Measurements from ENCODE around the gene SERGEF. TPM values are rescaled to one million over a fixed set of nuclear protein-coding genes. Genes with fewer than 3 reads are reported as not detected.

Gene SERGEF
- total RNA-seq, 2 donors from 2014 or later = 20.8 to 28.7 TPM

- DNase-seq (no peak), ATAC-seq (no peak)
- no peaks in the 10 kb centered on the region for H3K4me1 ChIP-seq
- H3K36me3 ChIP-seq (replicated peaks in 1 of 2; ENCODE audit: insufficient read depth in 1 of 2, low read depth in 2 of 2) = no peaks in the 10 kb centered on the region
- 75 to 84% methylated on average over 13 of the region's 13 CpGs for WGBS, 2 donors
- H3K27ac ChIP-seq = no peak overlapping the region
- no peak overlapping the region for H3K4me3 ChIP-seq
- no peaks in the 10 kb centered on the region for H3K9me3 ChIP-seq
- intact Hi-C loops (cut with DNase I) = no loop called here
- no peak for TF ChIP-seq POLR2A (IDR thresholded peaks at IDR 0.05)
- no peak for TF ChIP-seq CTCF (IDR thresholded peaks at IDR 0.05)
- peaks cover 0 to 13% of the 10 kb centered on the region in 2 donors for H3K27me3 ChIP-seq
These were observed 269.6 kb downstream of the SERGEF start for GRCh38 chr11:17743026-17743807.

- H3K9me3 ChIP-seq = no peaks in the 10 kb centered on the region
- WGBS, 2 donors = 76 to 77% methylated on average over 5 of the region's 5 CpGs
- no peaks in the 10 kb centered on the region for H3K36me3 ChIP-seq (replicated peaks in 1 of 2; ENCODE audit: insufficient read depth in 1 of 2, low read depth in 2 of 2)
- ATAC-seq = no peak
- TF ChIP-seq POLR2A (IDR thresholded peaks at IDR 0.05) (no peak), CTCF (IDR thresholded peaks at IDR 0.05) (no peak)
- peaks cover 0 to 22% of the 10 kb centered on the region in 2 donors for H3K27me3 ChIP-seq
- H3K4me1 ChIP-seq = no peaks in the 10 kb centered on the region
- peak in 1 of 4 donors; percentile 1 for DNase-seq
- H3K27ac ChIP-seq = no peak overlapping the region
- H3K4me3 ChIP-seq = no peak overlapping the region
- intact Hi-C loops (cut with DNase I) = no loop called here
These were observed 270.8 kb downstream of the SERGEF start for GRCh38 chr11:17742019-17742418.

GRCh38 chr11:17741487-17741886, 271.4 kb downstream of the SERGEF start:
- TF ChIP-seq CTCF (IDR thresholded peaks at IDR 0.05) = no peak
- TF ChIP-seq POLR2A (IDR thresholded peaks at IDR 0.05) = no peak
- H3K4me3 ChIP-seq = no peak overlapping the region
- H3K9me3 ChIP-seq = no peaks in the 10 kb centered on the region
- H3K36me3 ChIP-seq (replicated peaks in 1 of 2; ENCODE audit: insufficient read depth in 1 of 2, low read depth in 2 of 2) = no peaks in the 10 kb centered on the region
- H3K27me3 ChIP-seq = peaks cover 0 to 26% of the 10 kb centered on the region in 2 donors
- intact Hi-C loops (cut with DNase I) = no loop called here
- 86 to 93% methylated on average over 7 to 10 of the region's 10 CpGs for WGBS, 2 donors
- no peaks in the 10 kb centered on the region for H3K4me1 ChIP-seq
- no peak for ATAC-seq
- no peak for DNase-seq
- no peak overlapping the region for H3K27ac ChIP-seq

GRCh38 chr11:17740649-17741235, 272.1 kb downstream of the SERGEF start:
- peaks cover 6% of the 10 kb centered on the region for H3K4me1 ChIP-seq
- H3K9me3 ChIP-seq = no peaks in the 10 kb centered on the region
- H3K36me3 ChIP-seq (replicated peaks in 1 of 2; ENCODE audit: insufficient read depth in 1 of 2, low read depth in 2 of 2) = no peaks in the 10 kb centered on the region
- TF ChIP-seq POLR2A (IDR thresholded peaks at IDR 0.05) = no peak
- TF ChIP-seq CTCF (IDR thresholded peaks at IDR 0.05) = no peak
- intact Hi-C loops (cut with DNase I) = no loop called here
- ATAC-seq (no peak), DNase-seq (no peak)
- no peak overlapping the region for H3K4me3 ChIP-seq
- H3K27me3 ChIP-seq = peaks cover 0 to 31% of the 10 kb centered on the region in 2 donors
- 59 to 67% methylated on average over 6 to 7 of the region's 7 CpGs for WGBS, 2 donors
- no peak overlapping the region for H3K27ac ChIP-seq

All from body of pancreas (tissue), 4 donors.